H9 (cell line): ENCODE data around the gene CLPTM1L. TPM values are rescaled to one million over a fixed set of nuclear protein-coding genes. Genes with fewer than 3 reads are reported as not detected.

Experiments
- DNase-seq: peaks from one replicate; pipeline ENCODE4 v3.0.0-alpha.2; 2017
- H2AFZ ChIP-seq: one replicate; pipeline ENCODE4 v1.6.1; 2013; ENCODE audit warnings: mild to moderate bottlenecking, low read length, control low read depth, moderate library complexity
- H2AK5ac ChIP-seq: 2 replicates; pipeline ENCODE4 v1.6.1; 2013; ENCODE audit warnings: low read length, control low read depth, mixed read lengths; ENCODE audit not compliant: insufficient read length
- H2BK120ac ChIP-seq: one replicate; pipeline ENCODE4 v1.6.1; 2013; ENCODE audit warnings: low read depth, mild to moderate bottlenecking, low read length, control low read depth, inconsistent platforms; ENCODE audit not compliant: poor library complexity, severe bottlenecking
- H2BK12ac ChIP-seq: 2 replicates; pipeline ENCODE4 v1.6.1; 2013; ENCODE audit warnings: low read length, control low read depth, mixed read lengths, low read depth; ENCODE audit not compliant: insufficient read length
- H2BK15ac ChIP-seq: 2 replicates; pipeline ENCODE4 v1.6.1; 2013; ENCODE audit warnings: low read depth, low read length, control low read depth
- H2BK20ac ChIP-seq: one replicate; pipeline ENCODE4 v1.6.1; 2013; ENCODE audit warnings: low read depth, mild to moderate bottlenecking, low read length, control low read depth, inconsistent platforms; ENCODE audit not compliant: poor library complexity, severe bottlenecking
- H2BK5ac ChIP-seq: 2 replicates; pipeline ENCODE4 v1.6.1; 2013; ENCODE audit warnings: low read length, control low read depth, mixed read lengths; ENCODE audit not compliant: insufficient read length
- H3K14ac ChIP-seq: 2 replicates; pipeline ENCODE4 v1.6.1; 2013; ENCODE audit warnings: low read length, control low read depth; ENCODE audit not compliant: insufficient read depth
- H3K18ac ChIP-seq: 2 replicates; pipeline ENCODE4 v1.6.1; 2013; ENCODE audit warnings: low read depth, mild to moderate bottlenecking, mixed read lengths, low read length, control low read depth; ENCODE audit not compliant: insufficient read length
- H3K23ac ChIP-seq: 2 replicates; pipeline ENCODE4 v1.6.1; 2013; ENCODE audit warnings: low read length, control low read depth, mixed read lengths, low read depth; ENCODE audit not compliant: insufficient read length
- H3K23me2 ChIP-seq: 2 replicates; pipeline ENCODE4 v1.6.1; 2013; ENCODE audit warnings: low read depth, mild to moderate bottlenecking, mixed read lengths, low read length, control low read depth; ENCODE audit not compliant: insufficient read length, poor library complexity, severe bottlenecking
- H3K27ac ChIP-seq: 2 replicates; pipeline ENCODE4 v1.5.1; 2013; ENCODE audit warnings: low read length, control low read depth, mixed read lengths, low read depth; ENCODE audit not compliant: insufficient read length
- H3K27me3 ChIP-seq: 2 replicates; pipeline ENCODE4 v1.6.1; 2013; ENCODE audit warnings: low read length, control low read depth, inconsistent platforms; ENCODE audit not compliant: insufficient read depth
- H3K4ac ChIP-seq: 2 replicates; pipeline ENCODE4 v1.6.1; 2013; ENCODE audit warnings: low read depth, mild to moderate bottlenecking, control low read depth, inconsistent platforms, low read length, moderate library complexity
- H3K4me1 ChIP-seq: 2 replicates; pipeline ENCODE4 v1.6.1; 2013; ENCODE audit warnings: low read length, control low read depth, inconsistent platforms; ENCODE audit not compliant: insufficient read depth
- H3K4me2 ChIP-seq: 2 replicates; pipeline ENCODE4 v1.6.1; 2013; ENCODE audit warnings: low read length, control low read depth, mixed read lengths; ENCODE audit not compliant: insufficient read length, insufficient read depth
- H3K56ac ChIP-seq: 2 replicates; pipeline ENCODE4 v1.6.1; 2013; ENCODE audit warnings: low read depth, mild to moderate bottlenecking, mixed read lengths, low read length, control low read depth; ENCODE audit not compliant: insufficient read length
- H3K79me1 ChIP-seq: 2 replicates; pipeline ENCODE4 v1.6.1; 2013; ENCODE audit warnings: low read depth, mild to moderate bottlenecking, moderate library complexity, low read length, control low read depth, inconsistent platforms; ENCODE audit not compliant: insufficient read depth, poor library complexity, severe bottlenecking
- H3K79me2 ChIP-seq: 2 replicates; pipeline ENCODE4 v1.6.1; 2013; ENCODE audit warnings: low read length, control low read depth, inconsistent platforms; ENCODE audit not compliant: insufficient read depth
- H3K9ac ChIP-seq: 2 replicates; pipeline ENCODE4 v1.6.1; 2013; ENCODE audit warnings: low read length, control low read depth, mixed read lengths; ENCODE audit not compliant: insufficient read length; ENCODE audit errors: extremely low read depth
- H3K9me3 ChIP-seq: one replicate; pipeline ENCODE4 v1.6.1; 2013; ENCODE audit warnings: low read depth, low read length, inconsistent platforms; ENCODE audit not compliant: control insufficient read depth
- H3T11ph ChIP-seq: one replicate; pipeline ENCODE4 v1.6.1; 2013; ENCODE audit warnings: mild to moderate bottlenecking, low read length, control low read depth, inconsistent platforms
- H4K20me1 ChIP-seq: one replicate; pipeline ENCODE4 v1.6.1; 2013; ENCODE audit not compliant: control insufficient read depth, insufficient read length, insufficient read depth
- H4K5ac ChIP-seq: 2 replicates; pipeline ENCODE4 v1.6.1; 2013; ENCODE audit warnings: low read depth, mild to moderate bottlenecking, mixed read lengths, low read length, control low read depth; ENCODE audit not compliant: insufficient read length
- H4K8ac ChIP-seq: replicated peaks from 2 replicates; pipeline ENCODE4 v1.6.1; 2013; ENCODE audit warnings: low read length, control low read depth, mixed read lengths, low read depth; ENCODE audit not compliant: insufficient read length
- H4K91ac ChIP-seq: 2 replicates; pipeline ENCODE4 v1.6.1; 2013; ENCODE audit warnings: low read depth, mild to moderate bottlenecking, moderate library complexity, mixed read lengths, low read length, control low read depth; ENCODE audit not compliant: insufficient read length
- H3K27ac Mint-ChIP-seq, 3 experiments: 2 replicates in 2 of 3; 3 replicates in 1 of 3; pipeline ENCODE4 v1.8.0; 2020 to 2021; ENCODE audit warnings: mixed read lengths in 3 of 3, mild to moderate bottlenecking in 1 of 3, moderate library complexity in 1 of 3
- H3K27me3 Mint-ChIP-seq: 2 replicates; pipeline ENCODE4 v1.8.0; 2021; ENCODE audit warnings: low read depth, mild to moderate bottlenecking, moderate library complexity, mixed read lengths
- H3K36me3 Mint-ChIP-seq, 3 experiments: 2 replicates in 2 of 3; 3 replicates in 1 of 3; pipeline ENCODE4 v1.8.0; 2020 to 2021; ENCODE audit warnings: low read depth in 3 of 3, mixed read lengths in 3 of 3; ENCODE audit not compliant: insufficient read depth in 1 of 3
- H3K4me1 Mint-ChIP-seq, 2 experiments: 2 replicates each; pipeline ENCODE4 v1.8.0; 2020; ENCODE audit warnings: mixed read lengths in 2 of 2
- H3K4me3 Mint-ChIP-seq, 2 experiments: 2 replicates in 1 of 2; 3 replicates in 1 of 2; pipeline ENCODE4 v1.8.0; 2020 to 2021; ENCODE audit warnings: mild to moderate bottlenecking in 2 of 2, mixed read lengths in 2 of 2, moderate library complexity in 1 of 2
- H3K9me3 Mint-ChIP-seq, 2 experiments: 2 replicates in 1 of 2; 3 replicates in 1 of 2; pipeline ENCODE4 v1.8.0; 2020; ENCODE audit warnings: mild to moderate bottlenecking in 2 of 2, mixed read lengths in 2 of 2, moderate library complexity in 1 of 2
- WGBS: extraction: QIAGEN DNeasy Blood & Tissue Kit; methylation state at CpG from one replicate; pipeline ENCODE4 v1.1.7; 2013; ENCODE audit warnings: missing lambda C conversion rate, low lambda C conversion rate, mixed read lengths; ENCODE audit not compliant: insufficient read length; ENCODE audit errors: extremely low coverage; 5-methylcytosine and 5-hydroxymethylcytosine counted together
- total RNA-seq: library from RNA; stranded (reverse); gene quantifications from 2 replicates; pipeline ENCODE4 v1.2.1, GENCODE V29; 2021
- TF ChIP-seq, protein P1 (sequence below): fragments of 200-600 bp; sonication (generic); conservative IDR thresholded peaks from 3 replicates; pipeline ENCODE4 v1.8.0; 2021; ENCODE audit warnings: antibody characterized with exemption, mild to moderate bottlenecking

Gene CLPTM1L
- total RNA-seq, 1 experiment from 2014 or later, result 108 TPM

- Histone ChIP-seq H2BK15ac (no peak overlapping the region), H2BK5ac (no peak overlapping the region), H3K18ac (no peak overlapping the region), H2AFZ (no peak overlapping the region), H3K4me2 (no peak overlapping the region), H4K5ac (no peak overlapping the region), H2BK120ac (no peak overlapping the region), H3K79me2 (no peaks in the 10 kb centered on the region), H3K79me1 (no peaks in the 10 kb centered on the region), H3K23ac (no peak overlapping the region), H3K4ac (no peak overlapping the region), H3K9ac (no peak overlapping the region), H4K20me1 (peaks cover 2% of the 10 kb centered on the region), H3K14ac (no peak overlapping the region), H3T11ph (no peak overlapping the region), H3K56ac (no peak overlapping the region), H3K27me3 (peaks cover 3% of the 10 kb centered on the region; the same call in 1 of the 2 replicates), H2AK5ac (no peak overlapping the region), H4K8ac (no peak overlapping the region), H3K23me2 (no peaks in the 10 kb centered on the region), H2BK12ac (no peak overlapping the region), H2BK20ac (no peak overlapping the region), H3K27ac (no peak overlapping the region), H4K91ac (no peak overlapping the region), H3K4me1 (no peaks in the 10 kb centered on the region; the same call in none of the 2 replicates), H3K9me3 (no peaks in the 10 kb centered on the region)
- no CpG with 5 or more reads among the region's 34 CpGs for WGBS
- Mint-ChIP-seq H3K36me3 (peaks cover 0 to 10% (median 2%) of the 10 kb centered on the region in 3 experiments; a peak in 4 of 7 replicates), H3K27ac (no peak overlapping the region), H3K4me3 (peak overlapping the region; percentile 24 to 68; a peak in 3 of 5 replicates), H3K9me3 (peaks cover 13 to 14% of the 10 kb centered on the region in 2 experiments), H3K27me3 (peaks cover 78% of the 10 kb centered on the region), H3K4me1 (peaks cover 4% of the 10 kb centered on the region in 2 experiments)
- TF ChIP-seq, protein P1, sequence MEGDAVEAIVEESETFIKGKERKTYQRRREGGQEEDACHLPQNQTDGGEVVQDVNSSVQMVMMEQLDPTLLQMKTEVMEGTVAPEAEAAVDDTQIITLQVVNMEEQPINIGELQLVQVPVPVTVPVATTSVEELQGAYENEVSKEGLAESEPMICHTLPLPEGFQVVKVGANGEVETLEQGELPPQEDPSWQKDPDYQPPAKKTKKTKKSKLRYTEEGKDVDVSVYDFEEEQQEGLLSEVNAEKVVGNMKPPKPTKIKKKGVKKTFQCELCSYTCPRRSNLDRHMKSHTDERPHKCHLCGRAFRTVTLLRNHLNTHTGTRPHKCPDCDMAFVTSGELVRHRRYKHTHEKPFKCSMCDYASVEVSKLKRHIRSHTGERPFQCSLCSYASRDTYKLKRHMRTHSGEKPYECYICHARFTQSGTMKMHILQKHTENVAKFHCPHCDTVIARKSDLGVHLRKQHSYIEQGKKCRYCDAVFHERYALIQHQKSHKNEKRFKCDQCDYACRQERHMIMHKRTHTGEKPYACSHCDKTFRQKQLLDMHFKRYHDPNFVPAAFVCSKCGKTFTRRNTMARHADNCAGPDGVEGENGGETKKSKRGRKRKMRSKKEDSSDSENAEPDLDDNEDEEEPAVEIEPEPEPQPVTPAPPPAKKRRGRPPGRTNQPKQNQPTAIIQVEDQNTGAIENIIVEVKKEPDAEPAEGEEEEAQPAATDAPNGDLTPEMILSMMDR, result peak; percentile 98
- peak; percentile 81 for DNase-seq
These were observed 35.3 kb upstream of the CLPTM1L start for GRCh38 chr5:1380011-1380817.
